Measurements from ENCODE around the gene MAGEE2. TPM values are rescaled to one million over a fixed set of nuclear protein-coding genes. Genes with fewer than 3 reads are reported as not detected.

MAGEE2 gene, protein sequence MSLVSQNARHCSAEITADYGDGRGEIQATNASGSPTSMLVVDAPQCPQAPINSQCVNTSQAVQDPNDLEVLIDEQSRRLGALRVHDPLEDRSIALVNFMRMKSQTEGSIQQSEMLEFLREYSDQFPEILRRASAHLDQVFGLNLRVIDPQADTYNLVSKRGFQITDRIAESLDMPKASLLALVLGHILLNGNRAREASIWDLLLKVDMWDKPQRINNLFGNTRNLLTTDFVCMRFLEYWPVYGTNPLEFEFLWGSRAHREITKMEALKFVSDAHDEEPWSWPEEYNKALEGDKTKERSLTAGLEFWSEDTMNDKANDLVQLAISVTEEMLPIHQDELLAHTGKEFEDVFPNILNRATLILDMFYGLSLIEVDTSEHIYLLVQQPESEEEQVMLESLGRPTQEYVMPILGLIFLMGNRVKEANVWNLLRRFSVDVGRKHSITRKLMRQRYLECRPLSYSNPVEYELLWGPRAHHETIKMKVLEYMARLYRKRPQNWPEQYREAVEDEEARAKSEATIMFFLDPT
- not detected for total RNA-seq (2013)
- polyA plus RNA-seq, result not detected
- polyA minus RNA-seq, result not detected in 2 replicates
- 0 reads per million in 11 experiments for total RNA-seq

DNA sequence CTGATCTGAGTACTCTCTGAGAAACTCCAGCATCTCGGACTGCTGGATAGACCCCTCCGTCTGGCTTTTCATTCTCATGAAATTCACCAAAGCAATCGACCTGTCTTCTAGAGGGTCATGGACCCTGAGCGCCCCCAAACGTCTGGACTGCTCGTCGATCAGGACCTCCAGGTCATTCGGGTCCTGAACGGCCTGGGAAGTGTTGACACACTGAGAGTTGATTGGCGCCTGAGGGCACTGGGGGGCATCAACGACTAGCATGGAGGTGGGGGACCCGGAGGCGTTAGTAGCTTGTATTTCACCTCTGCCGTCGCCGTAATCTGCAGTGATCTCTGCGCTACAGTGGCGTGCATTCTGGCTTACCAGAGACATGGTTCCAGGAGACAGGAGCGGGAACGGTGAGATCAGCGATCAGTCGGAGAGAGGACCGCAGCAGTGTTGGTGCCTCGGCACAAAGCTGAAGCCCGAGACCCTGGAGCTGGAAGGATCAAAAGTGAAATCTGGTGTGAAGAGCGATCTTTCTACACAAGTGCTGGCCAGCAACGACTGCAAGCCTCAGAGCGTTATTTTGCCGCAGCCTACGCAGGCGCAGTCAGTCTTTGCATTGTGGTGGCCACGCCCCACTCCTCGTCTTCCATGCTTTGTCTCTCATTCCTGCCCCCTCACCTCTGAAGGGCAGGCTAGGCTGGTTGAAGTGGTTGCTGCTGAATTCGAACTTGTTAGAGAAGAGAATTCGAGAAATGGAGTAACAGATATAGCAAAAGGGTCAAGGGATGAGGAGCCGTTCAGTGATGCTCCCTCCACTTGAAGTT is at the start of gene MAGEE2:
MAGEE2 (minus strand) TSS at position 575 of the 812 bp plus-strand sequence; CDS start at position 372, 203 bp downstream.
- Histone ChIP-seq H3K4me1 (ENCODE audit: control insufficient read depth in 1 of 2, insufficient read depth in 2 of 2, low read length in 2 of 2) (no peaks in the 10 kb centered on the region), H3K27me3 (ENCODE audit: control insufficient read depth in 2 of 2, insufficient read depth in 2 of 2, low read length in 2 of 2) (no peaks in the 10 kb centered on the region), H3K9ac (ENCODE audit: insufficient read depth, low read length, poor library complexity, severe bottlenecking) (no peak within 1 kb of the TSS), H4K20me1 (ENCODE audit: insufficient read depth, low read length) (no peaks in the 10 kb centered on the region), H3K9me3 (replicated peaks in 1 of 2; ENCODE audit: control insufficient read depth in 1 of 2, insufficient read depth in 1 of 2, low read length in 2 of 2) (no peaks in the 10 kb centered on the region), H3K27ac (ENCODE audit: low read depth in 1 of 2, low read length in 2 of 2) (no peak within 1 kb of the TSS), H3K79me2 (ENCODE audit: insufficient read depth, low read length) (no peaks in the 10 kb centered on the region), H3K4me2 (replicated peaks; ENCODE audit: extremely low read depth, low read length, poor library complexity, severe bottlenecking) (no peak within 1 kb of the TSS), H3K4me3 (replicated peaks in 1 of 3; ENCODE audit: low read depth in 2 of 3, low read length in 3 of 3) (no peak within 1 kb of the TSS), H3K36me3 (replicated peaks in 1 of 2; ENCODE audit: control insufficient read depth in 1 of 2, insufficient read depth in 2 of 2, low read length in 2 of 2) (no peaks in the 10 kb centered on the region), H2AFZ (ENCODE audit: insufficient read depth, low read depth, low read length, poor library complexity, severe bottlenecking) (no peak within 1 kb of the TSS)
- Mint-ChIP-seq H3K36me3 (no peaks in the 10 kb centered on the region), H3K4me3 (peak within 1 kb of the TSS; percentile 42 to 45), H3K27me3 (ENCODE audit: low read depth in 3 of 3) (peaks cover 2 to 11% (median 8%) of the 10 kb centered on the region in 3 donors), H3K27ac (no peak within 1 kb of the TSS), H3K4me1 (peaks cover 7% of the 10 kb centered on the region), H3K9me3 (peaks cover 0 to 4% (median 2%) of the 10 kb centered on the region in 7 donors)
- 13% methylated on average over 13 of the region's 36 CpGs for WGBS (ENCODE audit: insufficient coverage)
- intact Hi-C loops (cut with micrococcal nuclease), result no loop called here
- no peak for DNase-seq
- TF ChIP-seq, protein P1, sequence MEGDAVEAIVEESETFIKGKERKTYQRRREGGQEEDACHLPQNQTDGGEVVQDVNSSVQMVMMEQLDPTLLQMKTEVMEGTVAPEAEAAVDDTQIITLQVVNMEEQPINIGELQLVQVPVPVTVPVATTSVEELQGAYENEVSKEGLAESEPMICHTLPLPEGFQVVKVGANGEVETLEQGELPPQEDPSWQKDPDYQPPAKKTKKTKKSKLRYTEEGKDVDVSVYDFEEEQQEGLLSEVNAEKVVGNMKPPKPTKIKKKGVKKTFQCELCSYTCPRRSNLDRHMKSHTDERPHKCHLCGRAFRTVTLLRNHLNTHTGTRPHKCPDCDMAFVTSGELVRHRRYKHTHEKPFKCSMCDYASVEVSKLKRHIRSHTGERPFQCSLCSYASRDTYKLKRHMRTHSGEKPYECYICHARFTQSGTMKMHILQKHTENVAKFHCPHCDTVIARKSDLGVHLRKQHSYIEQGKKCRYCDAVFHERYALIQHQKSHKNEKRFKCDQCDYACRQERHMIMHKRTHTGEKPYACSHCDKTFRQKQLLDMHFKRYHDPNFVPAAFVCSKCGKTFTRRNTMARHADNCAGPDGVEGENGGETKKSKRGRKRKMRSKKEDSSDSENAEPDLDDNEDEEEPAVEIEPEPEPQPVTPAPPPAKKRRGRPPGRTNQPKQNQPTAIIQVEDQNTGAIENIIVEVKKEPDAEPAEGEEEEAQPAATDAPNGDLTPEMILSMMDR (IDR thresholded peaks at IDR 0.05), result no peak

DNA sequence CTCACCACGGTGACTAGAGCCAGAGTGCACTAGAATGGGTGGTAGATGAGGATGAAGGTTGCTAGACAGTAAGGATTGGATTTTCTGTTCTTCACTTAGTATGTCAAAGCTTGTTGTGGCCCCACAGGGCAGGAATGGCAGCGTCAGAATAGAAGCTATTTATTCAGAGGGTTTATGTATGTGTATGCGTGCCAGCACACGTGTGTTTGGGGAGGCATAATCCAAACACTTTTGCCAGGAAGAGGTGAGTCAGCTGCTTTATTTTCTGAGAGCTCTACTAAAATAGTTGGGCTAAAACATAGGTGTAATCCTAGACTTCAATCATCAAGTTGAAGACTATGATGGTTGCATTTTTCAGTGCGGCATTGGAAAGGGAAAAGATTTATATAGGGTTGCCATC is 1.2 kb upstream of the MAGEE2 start:
- TF ChIP-seq, protein P1 (IDR thresholded peaks at IDR 0.05), result no peak
- Histone ChIP-seq H4K20me1 (ENCODE audit: insufficient read depth, low read length) (no peaks in the 10 kb centered on the region), H3K4me1 (ENCODE audit: control insufficient read depth in 1 of 2, insufficient read depth in 2 of 2, low read length in 2 of 2) (no peaks in the 10 kb centered on the region), H3K4me3 (replicated peaks in 1 of 3; ENCODE audit: low read depth in 2 of 3, low read length in 3 of 3) (no peak overlapping the region), H2AFZ (ENCODE audit: insufficient read depth, low read depth, low read length, poor library complexity, severe bottlenecking) (no peak overlapping the region), H3K4me2 (replicated peaks; ENCODE audit: extremely low read depth, low read length, poor library complexity, severe bottlenecking) (no peak overlapping the region), H3K27ac (ENCODE audit: low read depth in 1 of 2, low read length in 2 of 2) (no peak overlapping the region), H3K79me2 (ENCODE audit: insufficient read depth, low read length) (no peaks in the 10 kb centered on the region), H3K36me3 (replicated peaks in 1 of 2; ENCODE audit: control insufficient read depth in 1 of 2, insufficient read depth in 2 of 2, low read length in 2 of 2) (no peaks in the 10 kb centered on the region), H3K9me3 (replicated peaks in 1 of 2; ENCODE audit: control insufficient read depth in 1 of 2, insufficient read depth in 1 of 2, low read length in 2 of 2) (no peaks in the 10 kb centered on the region), H3K27me3 (ENCODE audit: control insufficient read depth in 2 of 2, insufficient read depth in 2 of 2, low read length in 2 of 2) (no peaks in the 10 kb centered on the region), H3K9ac (ENCODE audit: insufficient read depth, low read length, poor library complexity, severe bottlenecking) (no peak overlapping the region)
- H3K27me3 Mint-ChIP-seq (ENCODE audit: low read depth in 3 of 3), result peaks cover 2 to 11% (median 8%) of the 10 kb centered on the region in 3 donors
- H3K27ac Mint-ChIP-seq, result no peak overlapping the region
- no CpG with 5 or more reads among the region's 5 CpGs for WGBS (ENCODE audit: insufficient coverage)
- peaks cover 7% of the 10 kb centered on the region for H3K4me1 Mint-ChIP-seq
- intact Hi-C loops (cut with micrococcal nuclease), result no loop called here
- H3K9me3 Mint-ChIP-seq, result peaks cover 0 to 5% (median 3%) of the 10 kb centered on the region in 7 donors
- no peak overlapping the region for H3K4me3 Mint-ChIP-seq
- no peak for DNase-seq
- no peaks in the 10 kb centered on the region for H3K36me3 Mint-ChIP-seq

Data from CD14-positive monocyte (primary cell).